Measurements from ENCODE around the gene PADI6.

Gene PADI6

GRCh38 chr1:17356387-17357026, 15.5 kb upstream of the PADI6 start:
- ChIA-PET CTCF (interaction anchor here (0.6 to 0.7 kb wide), 2 partner anchors 14 to 976 kb away, joined by 3 read pairs; no protein-coding TSS in a partner anchor), POLR2A (no interaction called here)
- no peak overlapping the region for H3K27ac ChIP-seq (ENCODE audit: extremely low read depth, low read depth, low read length)

DNA sequence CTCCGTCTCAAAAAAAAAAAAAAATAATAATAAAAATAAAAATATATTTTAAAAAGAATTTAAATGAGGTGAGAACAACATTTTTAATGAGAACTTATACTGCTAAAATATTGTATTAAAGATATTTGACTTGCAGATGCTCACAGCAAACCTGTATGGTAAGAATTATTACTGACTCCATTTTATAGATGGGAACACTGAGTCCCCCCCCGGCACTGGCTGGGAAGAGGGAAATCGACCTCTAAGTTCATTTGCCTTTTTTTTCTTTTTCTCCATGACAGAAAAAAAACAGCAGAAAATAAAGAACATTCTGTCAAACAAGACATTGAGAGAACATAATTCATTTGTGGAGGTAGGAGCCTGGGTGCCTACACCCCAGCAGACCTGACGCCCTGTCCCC, 13.4 kb upstream of the PADI6 start:
- H3K4me1 ChIP-seq (ENCODE audit: control insufficient read depth, insufficient read depth, low read length), result no peaks in the 10 kb centered on the region
- no peaks in the 10 kb centered on the region for H3K36me3 ChIP-seq (ENCODE audit: control insufficient read depth in 2 of 2, insufficient read depth in 1 of 2, low read length in 2 of 2)
- TF ChIP-seq TCF7L2 (IDR thresholded peaks at IDR 0.05; ENCODE audit: borderline replicate concordance, low read depth, low read length), result no peak
- TF ChIP-seq ZNF132 (tag by site-specific recombination; IDR thresholded peaks at IDR 0.05; ENCODE audit: borderline replicate concordance), result no peak
- no peak for TF ChIP-seq GLI2 (tag by site-specific recombination; IDR thresholded peaks at IDR 0.05; ENCODE audit: borderline replicate concordance, low read depth)
- TF ChIP-seq ZNF837 (tag by site-specific recombination; IDR thresholded peaks at IDR 0.05), result no peak
- no peak for TF ChIP-seq ZNF23 (tag by site-specific recombination; IDR thresholded peaks at IDR 0.05; ENCODE audit: borderline replicate concordance)
- TF ChIP-seq INSM2 (tag by site-specific recombination; IDR thresholded peaks at IDR 0.05), result no peak
- TF ChIP-seq, protein P1, sequence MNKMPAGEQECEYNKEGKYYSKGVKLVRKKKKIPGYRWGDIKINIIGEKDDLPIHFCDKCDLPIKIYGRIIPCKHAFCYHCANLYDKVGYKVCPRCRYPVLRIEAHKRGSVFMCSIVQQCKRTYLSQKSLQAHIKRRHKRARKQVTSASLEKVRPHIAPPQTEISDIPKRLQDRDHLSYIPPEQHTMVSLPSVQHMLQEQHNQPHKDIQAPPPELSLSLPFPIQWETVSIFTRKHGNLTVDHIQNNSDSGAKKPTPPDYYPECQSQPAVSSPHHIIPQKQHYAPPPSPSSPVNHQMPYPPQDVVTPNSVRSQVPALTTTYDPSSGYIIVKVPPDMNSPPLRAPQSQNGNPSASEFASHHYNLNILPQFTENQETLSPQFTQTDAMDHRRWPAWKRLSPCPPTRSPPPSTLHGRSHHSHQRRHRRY (tag by site-specific recombination; IDR thresholded peaks at IDR 0.05), result no peak
- TF ChIP-seq YY2 (tag by site-specific recombination; IDR thresholded peaks at IDR 0.05), result no peak
- no peak for TF ChIP-seq ZNF664 (tag by site-specific recombination; IDR thresholded peaks at IDR 0.05)
- TF ChIP-seq ZEB2 (tag by site-specific recombination; IDR thresholded peaks at IDR 0.05), result no peak
- TF ChIP-seq, protein P2, sequence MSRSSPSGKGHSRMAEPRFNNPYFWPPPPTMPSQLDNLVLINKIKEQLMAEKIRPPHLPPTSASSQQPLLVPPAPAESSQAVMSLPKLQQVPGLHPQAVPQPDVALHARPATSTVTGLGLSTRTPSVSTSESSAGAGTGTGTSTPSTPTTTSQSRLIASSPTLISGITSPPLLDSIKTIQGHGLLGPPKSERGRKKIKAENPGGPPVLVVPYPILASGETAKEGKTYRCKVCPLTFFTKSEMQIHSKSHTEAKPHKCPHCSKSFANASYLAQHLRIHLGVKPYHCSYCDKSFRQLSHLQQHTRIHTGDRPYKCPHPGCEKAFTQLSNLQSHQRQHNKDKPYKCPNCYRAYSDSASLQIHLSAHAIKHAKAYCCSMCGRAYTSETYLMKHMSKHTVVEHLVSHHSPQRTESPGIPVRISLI (tag by site-specific recombination; IDR thresholded peaks at IDR 0.05), result no peak
- no peak for TF ChIP-seq ZNF560 (tag by site-specific recombination; IDR thresholded peaks at IDR 0.05; ENCODE audit: borderline replicate concordance)
- TF ChIP-seq ZNF16 (tag by site-specific recombination; IDR thresholded peaks at IDR 0.05; ENCODE audit: low read depth), result no peak
- TF ChIP-seq FEZF1 (tag by site-specific recombination; IDR thresholded peaks at IDR 0.05), result no peak
- TF ChIP-seq ZNF473 (tag by site-specific recombination; IDR thresholded peaks at IDR 0.05), result no peak
- TF ChIP-seq ZBTB49 (tag by site-specific recombination; IDR thresholded peaks at IDR 0.05; ENCODE audit: low read depth), result no peak
- H3K9me3 ChIP-seq (ENCODE audit: control insufficient read depth, insufficient read depth, low read depth, low read length), result no peaks in the 10 kb centered on the region
- ChIA-PET CTCF (interaction anchor here (0.9 kb wide), 1 partner anchor 12 kb away, joined by 4 read pairs; no protein-coding TSS in a partner anchor), POLR2A (no interaction called here)
- no peak overlapping the region for H3K4me3 ChIP-seq (ENCODE audit: low read depth, low read length)
- H3K27ac ChIP-seq (ENCODE audit: extremely low read depth, low read depth, low read length), result no peak overlapping the region

More at GRCh38 chr1:17356387-17357026, 15.5 kb upstream of the PADI6 start:
- no peaks in the 10 kb centered on the region for H3K9me3 ChIP-seq (ENCODE audit: control insufficient read depth, insufficient read depth, low read depth, low read length)
- TF ChIP-seq ZNF416 (tag by site-specific recombination; IDR thresholded peaks at IDR 0.05) (no peak), ZBTB1 (tag by site-specific recombination; IDR thresholded peaks at IDR 0.05) (no peak), ZFP41 (tag by site-specific recombination; IDR thresholded peaks at IDR 0.05; ENCODE audit: borderline replicate concordance) (no peak), TRIM28 (IDR thresholded peaks at IDR 0.05; ENCODE audit: borderline replicate concordance, low read length) (no peak), SP3 (tag by site-specific recombination; IDR thresholded peaks at IDR 0.05) (no peak), ZNF341 (tag by site-specific recombination; IDR thresholded peaks at IDR 0.05; ENCODE audit: low read depth) (0 out of 2 replicates have a peak, but pooled peaks have one; percentile 33), ZNF112 (tag by site-specific recombination; IDR thresholded peaks at IDR 0.05) (no peak)
- H3K4me3 ChIP-seq (ENCODE audit: low read depth, low read length), result no peak overlapping the region
- no peaks in the 10 kb centered on the region for H3K4me1 ChIP-seq (ENCODE audit: control insufficient read depth, insufficient read depth, low read length)
- no peaks in the 10 kb centered on the region for H3K36me3 ChIP-seq (ENCODE audit: control insufficient read depth in 2 of 2, insufficient read depth in 1 of 2, low read length in 2 of 2)
